Measurements from ENCODE around the gene ZBTB21.

The ZBTB21 gene

DNA sequence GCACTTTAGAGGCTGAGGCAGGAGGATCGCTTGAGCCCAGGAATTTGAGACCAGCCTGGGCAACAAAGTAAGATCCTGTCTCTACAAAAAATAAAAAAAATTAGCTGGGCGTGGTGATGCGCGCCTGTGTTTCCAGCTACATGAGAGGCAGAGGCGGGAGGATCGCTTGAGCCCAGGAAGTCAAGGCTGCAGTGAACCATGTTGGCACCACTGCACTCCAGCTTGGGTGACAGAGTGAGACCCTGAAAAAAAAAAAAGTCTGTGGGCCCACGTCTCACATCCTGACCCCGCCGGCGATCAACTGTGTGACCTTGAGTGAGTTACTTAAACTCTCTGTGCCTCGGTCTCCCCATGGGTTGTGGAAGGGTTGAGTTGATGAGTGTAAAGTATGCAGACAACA, 12.7 kb upstream of the ZBTB21 start:
- no peak overlapping the region for H3K4me3 ChIP-seq (ENCODE audit: low read depth, low read length)
- no peak for TF ChIP-seq POLR2A (IDR thresholded peaks at IDR 0.05; ENCODE audit: extremely low read depth, insufficient read length)
- TF ChIP-seq, protein P1, sequence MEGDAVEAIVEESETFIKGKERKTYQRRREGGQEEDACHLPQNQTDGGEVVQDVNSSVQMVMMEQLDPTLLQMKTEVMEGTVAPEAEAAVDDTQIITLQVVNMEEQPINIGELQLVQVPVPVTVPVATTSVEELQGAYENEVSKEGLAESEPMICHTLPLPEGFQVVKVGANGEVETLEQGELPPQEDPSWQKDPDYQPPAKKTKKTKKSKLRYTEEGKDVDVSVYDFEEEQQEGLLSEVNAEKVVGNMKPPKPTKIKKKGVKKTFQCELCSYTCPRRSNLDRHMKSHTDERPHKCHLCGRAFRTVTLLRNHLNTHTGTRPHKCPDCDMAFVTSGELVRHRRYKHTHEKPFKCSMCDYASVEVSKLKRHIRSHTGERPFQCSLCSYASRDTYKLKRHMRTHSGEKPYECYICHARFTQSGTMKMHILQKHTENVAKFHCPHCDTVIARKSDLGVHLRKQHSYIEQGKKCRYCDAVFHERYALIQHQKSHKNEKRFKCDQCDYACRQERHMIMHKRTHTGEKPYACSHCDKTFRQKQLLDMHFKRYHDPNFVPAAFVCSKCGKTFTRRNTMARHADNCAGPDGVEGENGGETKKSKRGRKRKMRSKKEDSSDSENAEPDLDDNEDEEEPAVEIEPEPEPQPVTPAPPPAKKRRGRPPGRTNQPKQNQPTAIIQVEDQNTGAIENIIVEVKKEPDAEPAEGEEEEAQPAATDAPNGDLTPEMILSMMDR (IDR thresholded peaks at IDR 0.05; ENCODE audit: low read depth, low read length) = no peak
- TF ChIP-seq, protein P2, sequence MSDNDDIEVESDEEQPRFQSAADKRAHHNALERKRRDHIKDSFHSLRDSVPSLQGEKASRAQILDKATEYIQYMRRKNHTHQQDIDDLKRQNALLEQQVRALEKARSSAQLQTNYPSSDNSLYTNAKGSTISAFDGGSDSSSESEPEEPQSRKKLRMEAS (IDR thresholded peaks at IDR 0.05; ENCODE audit: low read depth, low read length) = no peak
- DNase-seq (ENCODE audit: low read depth) = no peak

DNA sequence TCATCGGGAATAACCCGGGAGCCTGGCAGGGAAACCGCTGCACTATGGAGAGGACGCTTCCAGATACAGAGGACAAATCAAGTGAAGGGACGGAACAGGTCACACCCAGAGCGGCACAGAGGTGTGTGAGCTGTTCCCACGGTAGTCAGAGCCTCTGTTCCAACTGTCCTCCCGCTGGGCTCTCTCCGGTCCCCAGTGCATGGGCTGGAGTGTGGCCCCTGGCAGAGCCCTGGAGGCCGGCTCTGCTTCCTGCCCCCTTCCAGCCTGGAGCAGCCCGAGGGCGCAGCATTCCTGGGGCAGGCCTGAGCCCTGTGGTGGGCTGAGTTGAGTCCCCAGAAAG, 11.9 kb upstream of the ZBTB21 start:
- TF ChIP-seq MYC (IDR thresholded peaks at IDR 0.05; ENCODE audit: low read depth, low read length) = no peak
- TF ChIP-seq, protein P1 (IDR thresholded peaks at IDR 0.05; ENCODE audit: low read depth, low read length) = no peak
- no peak for TF ChIP-seq POLR2A (IDR thresholded peaks at IDR 0.05; ENCODE audit: extremely low read depth, insufficient read length)
- DNase-seq (ENCODE audit: low read depth) = no peak
- H3K4me3 ChIP-seq (ENCODE audit: low read depth, low read length) = no peak overlapping the region

DNA sequence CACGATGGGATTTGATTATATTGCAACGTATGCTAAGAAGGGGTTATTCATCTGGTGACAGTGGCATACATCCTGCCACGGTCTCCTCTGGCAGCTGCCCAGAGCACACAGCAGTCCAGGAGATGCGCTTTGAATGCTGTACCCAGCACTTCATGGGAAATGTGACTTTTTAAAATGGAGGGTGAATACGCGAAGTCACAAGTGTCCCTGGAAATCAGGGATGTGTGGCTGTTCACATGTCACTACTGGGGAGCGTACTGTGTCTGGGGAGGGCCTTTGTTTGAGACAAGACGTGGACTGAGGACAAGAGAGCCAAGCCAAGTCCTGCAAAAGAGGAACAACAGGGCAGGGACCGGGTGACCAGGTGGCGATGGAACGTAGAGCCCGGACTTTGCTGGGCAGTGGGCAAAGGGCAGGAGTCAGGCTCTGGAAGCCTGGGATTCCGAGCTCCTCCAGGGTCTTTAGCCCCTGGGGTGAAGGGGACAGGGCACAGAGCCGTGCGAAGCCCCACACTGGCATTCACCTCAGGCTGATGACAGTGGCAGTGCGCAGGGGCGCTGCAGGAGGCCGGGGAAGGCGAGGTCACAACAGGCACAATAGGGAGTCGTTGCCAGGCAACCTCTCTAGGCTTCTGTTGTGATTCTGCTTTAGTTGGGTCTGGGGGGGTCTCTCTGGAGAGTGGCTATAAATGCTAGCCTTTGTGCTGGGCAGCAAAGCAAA, 11.4 kb upstream of the ZBTB21 start:
- no peak overlapping the region for H3K4me3 ChIP-seq (ENCODE audit: low read depth, low read length)
- TF ChIP-seq, protein P1 (IDR thresholded peaks at IDR 0.05; ENCODE audit: low read depth, low read length) = no peak
- DNase-seq (ENCODE audit: low read depth) = no peak

DNA sequence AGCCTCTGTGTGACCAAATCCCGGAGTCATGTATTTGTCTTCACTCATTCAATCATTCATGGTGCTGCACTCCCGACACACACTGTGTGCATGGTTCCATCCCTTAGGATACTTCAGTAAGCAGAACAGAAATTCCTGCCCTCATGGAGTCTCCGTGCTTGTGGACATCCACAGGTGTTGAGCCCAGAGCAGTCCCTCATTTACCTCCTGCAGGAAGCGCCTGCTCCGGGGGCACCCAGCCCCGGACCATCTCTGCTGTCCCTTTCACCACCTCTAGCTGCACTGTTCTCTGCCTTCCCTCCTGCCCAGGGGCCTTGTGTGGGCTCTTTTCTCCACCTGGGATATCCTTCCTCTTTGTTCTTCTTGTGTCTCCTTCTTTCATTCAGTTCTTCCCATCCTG, 9.5 kb upstream of the ZBTB21 start:
- DNase-seq (ENCODE audit: low read depth) = no peak
- TF ChIP-seq MYC (IDR thresholded peaks at IDR 0.05; ENCODE audit: low read depth, low read length) = no peak
- TF ChIP-seq, protein P2 (IDR thresholded peaks at IDR 0.05; ENCODE audit: low read depth, low read length) = no peak
- no peak overlapping the region for H3K4me3 ChIP-seq (ENCODE audit: low read depth, low read length)

DNA sequence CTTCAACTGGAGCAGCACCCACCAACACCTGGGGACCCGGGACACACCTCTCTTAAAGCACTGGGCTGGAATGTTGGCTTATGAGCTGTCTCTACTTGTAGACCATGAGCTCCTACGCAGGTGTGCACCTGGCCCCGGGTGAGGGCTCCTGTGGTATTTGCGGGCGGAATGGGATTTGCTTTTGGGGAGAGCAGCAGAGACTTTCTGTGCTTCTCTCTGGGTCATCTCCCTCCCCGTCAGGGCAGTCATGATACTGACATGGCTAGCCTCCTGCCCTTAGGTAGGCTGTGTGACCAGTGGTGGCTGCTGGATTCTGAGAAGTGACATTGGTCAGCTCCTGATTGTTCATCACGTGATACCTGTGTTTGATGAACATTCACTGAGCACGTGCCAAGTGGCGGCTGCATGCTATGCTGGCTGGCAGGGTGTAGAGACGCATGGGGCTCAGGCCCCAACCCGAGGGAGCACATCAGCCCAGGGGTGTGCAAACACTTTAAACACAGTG, 9.0 kb upstream of the ZBTB21 start:
- TF ChIP-seq POLR2A (IDR thresholded peaks at IDR 0.05; ENCODE audit: extremely low read depth, insufficient read length) = no peak
- no peak for TF ChIP-seq MYC (IDR thresholded peaks at IDR 0.05; ENCODE audit: low read depth, low read length)
- TF ChIP-seq, protein P2 (IDR thresholded peaks at IDR 0.05; ENCODE audit: low read depth, low read length) = no peak
- TF ChIP-seq, protein P1 (IDR thresholded peaks at IDR 0.05; ENCODE audit: low read depth, low read length) = no peak
- no peak overlapping the region for H3K4me3 ChIP-seq (ENCODE audit: low read depth, low read length)

DNA sequence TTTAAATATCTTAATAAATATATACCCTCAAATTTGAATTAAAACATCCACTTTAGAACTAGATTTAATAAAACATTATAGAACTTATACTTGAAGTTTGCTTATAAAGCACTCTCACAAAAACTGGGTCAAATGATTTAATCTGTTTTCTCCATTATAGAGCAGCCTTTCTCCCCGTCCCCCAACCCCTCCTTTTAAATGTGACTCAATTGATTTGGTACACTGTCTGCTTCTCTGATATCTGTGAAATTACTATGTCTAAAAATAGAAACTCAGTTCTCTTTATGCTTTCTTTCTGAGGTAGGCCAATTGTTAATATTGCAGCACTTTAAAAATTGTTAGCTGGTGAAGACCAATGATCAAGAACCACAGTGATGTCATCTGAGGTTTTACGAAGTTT, 6.9 kb upstream of the ZBTB21 start:
- TF ChIP-seq MYC (IDR thresholded peaks at IDR 0.05; ENCODE audit: low read depth, low read length) = no peak
- TF ChIP-seq, protein P1 (IDR thresholded peaks at IDR 0.05; ENCODE audit: low read depth, low read length) = no peak
- TF ChIP-seq, protein P2 (IDR thresholded peaks at IDR 0.05; ENCODE audit: low read depth, low read length) = no peak
- no peak for TF ChIP-seq POLR2A (IDR thresholded peaks at IDR 0.05; ENCODE audit: extremely low read depth, insufficient read length)
- no peak overlapping the region for H3K4me3 ChIP-seq (ENCODE audit: low read depth, low read length)
- no peak for DNase-seq (ENCODE audit: low read depth)

More for the DNA sequence above, 9.0 kb upstream of the ZBTB21 start:
- no peak for DNase-seq (ENCODE audit: low read depth)
